ENCODE measurements around the gene AAR2.

GRCh38 chr20:36228770-36229169 lies 7.5 kb upstream of the AAR2 start:
- no peak for TF ChIP-seq POLR2A (IDR thresholded peaks at IDR 0.05)
- no peak for TF ChIP-seq CTCF (IDR thresholded peaks at IDR 0.05)
